AML-193 (cell line): ENCODE measurements around the gene COL6A2.
"Not testable (repeated sequence)": the region's sequence is repeated elsewhere in the genome, so short reads cannot be mapped to it uniquely, and the experiment has no call there.

Experiments
- DNase-seq, 2 experiments: peaks; one replicate each; lab custom pipeline; 2025; lab: John Stamatoyannopoulos, UW

The COL6A2 gene

GRCh38 chr21:46094401-46095082 is 3.4 kb upstream of the COL6A2 start:
- DNase-seq = no peak

- no peak for DNase-seq
Observed at GRCh38 chr21:46095083-46095719, 2.7 kb upstream of the COL6A2 start.

GRCh38 chr21:46095814-46096595 is 1.9 kb upstream of the COL6A2 start:
- no peak for DNase-seq

GRCh38 chr21:46096596-46097335 is 1.1 kb upstream of the COL6A2 start:
- no peak for DNase-seq

- no peak for DNase-seq
Observed at GRCh38 chr21:46098303-46099141, 610 bp downstream of the COL6A2 start.

- no peak for DNase-seq
Observed at GRCh38 chr21:46099476-46099875, 1.6 kb downstream of the COL6A2 start.

GRCh38 chr21:46100020-46100419 is 2.1 kb downstream of the COL6A2 start:
- DNase-seq = no peak

DNA sequence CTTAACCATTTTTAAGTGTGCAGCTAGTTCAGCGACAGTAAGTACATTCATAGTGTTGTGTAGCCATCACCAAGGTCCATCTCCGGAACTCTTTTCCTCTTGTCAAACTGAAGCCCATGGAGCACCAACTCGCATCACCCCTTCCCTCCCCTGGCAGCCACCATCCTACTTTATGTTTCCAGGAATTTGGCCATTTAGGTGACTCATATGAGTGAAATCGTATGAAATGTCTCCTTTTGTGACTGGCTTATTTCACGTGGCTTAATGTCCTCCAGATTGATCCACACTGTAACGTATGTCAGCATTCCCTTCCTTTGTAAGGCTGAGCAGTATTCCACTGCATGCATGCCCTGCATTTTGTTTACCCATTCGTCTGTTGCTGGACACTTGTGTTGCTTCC is 2.5 kb downstream of the COL6A2 start:
- DNase-seq = no peak

- DNase-seq = no peak
Observed at GRCh38 chr21:46100906-46101305, 3.0 kb downstream of the COL6A2 start.

GRCh38 chr21:46104104-46104503 is 6.2 kb downstream of the COL6A2 start:
- no peak for DNase-seq

DNA sequence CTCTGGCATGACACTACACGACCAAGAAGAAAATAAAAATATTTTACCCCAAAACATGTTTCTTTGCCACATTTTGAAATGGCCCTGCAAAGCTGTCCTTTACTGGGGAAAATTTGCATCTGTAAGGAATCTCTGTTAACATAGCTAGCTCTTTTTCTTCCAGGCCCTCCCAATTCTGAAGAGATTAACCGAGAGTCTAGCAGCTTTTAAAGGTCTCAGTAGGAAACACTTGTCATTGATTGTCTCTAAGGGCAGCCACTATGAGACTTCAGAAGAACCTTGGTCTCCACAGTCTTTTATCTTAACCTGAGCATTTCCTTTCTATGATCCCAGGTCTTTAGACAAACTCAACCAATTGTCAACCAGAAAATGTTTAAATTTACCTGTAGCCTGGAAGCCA is 9.5 kb downstream of the COL6A2 start:
- not testable (repeated sequence) for DNase-seq

DNA sequence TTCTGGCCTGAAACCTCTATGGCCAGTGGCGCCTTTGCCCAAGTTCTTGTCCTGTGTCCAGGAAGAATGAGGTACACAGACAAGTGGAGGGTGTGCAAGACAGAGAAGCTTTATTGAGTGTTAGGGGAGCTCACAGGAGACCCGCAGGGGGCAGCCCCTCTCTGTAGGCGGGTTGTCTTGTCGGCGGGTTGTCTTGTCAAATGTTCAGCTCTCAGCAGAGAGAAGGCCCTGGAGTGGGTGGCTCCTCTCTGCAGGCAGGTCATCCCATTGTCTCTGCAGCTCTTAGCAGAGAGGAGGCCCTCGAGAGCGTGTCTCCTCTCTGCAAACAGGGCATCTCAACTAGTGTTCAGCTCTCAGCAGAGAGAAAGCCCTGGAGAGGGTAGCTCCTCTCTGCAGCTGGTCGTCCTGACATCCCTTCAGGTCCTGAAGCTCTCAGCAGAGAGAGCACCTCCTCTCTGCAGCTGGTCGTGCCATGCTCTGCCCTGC is 11.0 kb downstream of the COL6A2 start:
- no peak for DNase-seq

DNA sequence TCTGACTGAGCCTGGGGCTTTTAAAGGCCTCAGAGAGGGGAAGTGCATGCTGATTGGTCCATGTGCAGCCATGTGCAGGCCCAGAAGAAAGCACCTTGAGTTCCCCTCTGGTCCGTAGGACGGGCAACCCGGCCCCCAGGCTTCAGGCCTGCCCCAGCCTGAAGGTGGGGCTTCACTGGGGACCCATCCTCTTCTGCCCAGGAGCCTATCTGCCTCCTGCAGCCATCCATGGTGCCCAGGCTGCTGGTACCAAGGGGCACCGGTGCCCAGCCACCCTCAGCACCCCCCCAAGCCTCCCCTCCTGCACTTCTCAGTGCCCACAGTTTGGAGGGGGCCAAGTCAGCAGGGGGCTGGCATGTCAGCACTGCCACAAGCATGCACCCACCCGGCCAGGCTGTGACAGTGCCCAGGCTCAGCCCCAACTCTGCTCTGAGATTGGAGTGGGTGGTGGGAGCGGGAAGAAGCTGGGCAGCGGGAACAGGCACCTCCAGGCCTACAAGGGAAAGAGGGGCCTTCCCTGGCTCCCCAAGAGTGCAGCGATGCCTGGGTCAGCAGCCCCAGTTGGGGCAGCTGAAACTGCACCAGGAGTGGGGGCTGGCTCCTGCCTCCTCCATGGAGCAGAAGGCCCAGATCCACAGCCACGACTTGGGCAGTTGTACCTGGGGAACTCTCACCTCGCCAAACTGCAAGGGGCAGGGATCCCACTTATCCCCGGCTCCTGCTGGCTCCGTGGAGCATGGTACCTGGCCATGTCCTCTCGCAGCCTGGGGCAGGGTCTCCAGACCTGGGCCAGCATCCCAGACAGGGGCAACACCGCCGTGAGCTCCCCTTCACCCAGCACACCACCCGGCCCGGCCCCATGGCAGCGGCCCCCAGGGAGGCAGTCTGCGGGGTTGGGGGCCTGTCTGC is 11.7 kb downstream of the COL6A2 start:
- no peak for DNase-seq

DNA sequence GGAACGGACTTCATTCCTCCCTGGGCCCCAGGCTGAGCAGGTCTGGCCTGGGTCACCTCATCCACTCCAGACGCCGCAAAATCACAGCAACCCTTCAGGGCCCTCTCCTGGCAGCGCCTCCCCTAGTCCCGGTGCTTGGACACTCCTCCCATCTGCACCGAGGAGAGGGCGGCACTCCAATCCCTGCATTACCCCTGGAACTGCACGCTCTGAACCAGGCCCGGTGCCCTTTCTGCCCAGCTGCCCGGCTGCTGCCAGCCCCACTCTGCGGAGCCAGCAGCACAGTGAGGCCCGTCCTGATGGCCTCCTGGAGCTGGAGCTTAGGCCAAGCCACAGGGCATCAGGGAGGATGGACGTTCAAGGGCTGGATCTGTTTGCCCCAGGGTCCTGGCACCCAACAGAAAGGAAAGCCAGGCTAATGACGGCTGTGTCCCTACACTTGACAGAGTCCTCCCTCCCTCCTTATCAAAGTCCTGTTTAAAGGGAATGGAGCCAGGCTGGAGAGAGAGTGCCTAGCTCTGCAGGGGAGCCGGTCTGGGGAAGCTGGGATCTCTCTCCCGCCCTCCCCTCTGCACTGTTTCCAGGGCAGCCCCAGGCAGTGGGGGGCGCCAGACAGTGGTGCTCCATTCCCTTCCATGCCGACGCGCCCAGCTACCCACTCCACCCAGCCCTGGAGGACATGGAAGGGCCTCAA is 12.7 kb downstream of the COL6A2 start:
- no peak for DNase-seq

- DNase-seq = no peak
Observed at GRCh38 chr21:46111193-46111571, 13.3 kb downstream of the COL6A2 start.

- DNase-seq = no peak
Observed at GRCh38 chr21:46111857-46112724, 14.2 kb downstream of the COL6A2 start.

- DNase-seq = no peak
Observed at GRCh38 chr21:46112725-46113215, 14.9 kb downstream of the COL6A2 start.

GRCh38 chr21:46113497-46114176 is 15.7 kb downstream of the COL6A2 start:
- DNase-seq = no peak
